Neural progenitor cell (in vitro differentiated cells): Measurements from ENCODE around the gene KLHDC9.
"Not testable (repeated sequence)": the region's sequence is repeated elsewhere in the genome, so short reads cannot be mapped to it uniquely, and the experiment has no call there.

Experiments
- CTCF ChIP-seq: fragments of 200-600 bp; sonication (generic); IDR thresholded peaks from 2 replicates; pipeline ENCODE4 v1.5.1; 2017; ENCODE audit warnings: antibody characterized with exemption, mild to moderate bottlenecking
- EZH2 ChIP-seq: fragments of 200-600 bp; sonication (generic); IDR thresholded peaks from 2 replicates; pipeline ENCODE4 v1.6.1; 2017; ENCODE audit warnings: antibody characterized with exemption, mild to moderate bottlenecking, moderate library complexity
- EZH2phosphoT487 ChIP-seq: fragments of 200-600 bp; sonication (generic); IDR thresholded peaks from 2 replicates; pipeline ENCODE4 v1.6.1; 2017; ENCODE audit warnings: antibody characterized with exemption

GRCh38 chr1:161063936-161064335 is 34.2 kb upstream of the KLHDC9 start:
- not testable (repeated sequence) for TF ChIP-seq CTCF, EZH2phosphoT487, EZH2
